GM12878 (cell line): ENCODE data around the gene TCF12. TPM values are rescaled to one million over a fixed set of nuclear protein-coding genes. Genes with fewer than 3 reads are reported as not detected.

ENCODE experiments used
- ATAC-seq: fragments of 200-7000 bp; cut with Tn5 transposase; 3 replicates; pipeline ENCODE4 v1.9.1; 2020; ENCODE audit warnings: mild to moderate bottlenecking, moderate library complexity
- BruUV-seq: library from RNA; stranded (reverse); fragments of 400-500 nt; replicated peaks from 2 replicates; lab custom pipeline; 2021; lab: Mats Ljungman, UMichigan
- CTCF ChIA-PET: fragments of 300-600 bp; sonication (Branson Sonifier 250); formaldehyde crosslinking; extraction: SDS; loops from one replicate; lab custom pipeline; 2021; ENCODE audit warnings: inconsistent platforms; lab: Yijun Ruan, JAX
- POLR2A ChIA-PET: fragments of 350-600 bp; formaldehyde crosslinking; extraction: SDS; loops from one replicate; lab custom pipeline; 2021; ENCODE audit warnings: inconsistent platforms; lab: Charles Lee
- RAD21 ChIA-PET: fragments of 300-600 bp; sonication (Branson Sonifier 250); formaldehyde crosslinking; loops from one replicate; lab custom pipeline; 2023; ENCODE audit warnings: antibody characterized with exemption; ENCODE audit not compliant: unreplicated experiment; lab: Charles Lee
- SMC1A ChIA-PET: fragments of 300-600 bp; sonication (Branson Sonifier 250); formaldehyde crosslinking; loops from one replicate; lab custom pipeline; 2023; ENCODE audit not compliant: unreplicated experiment, uncharacterized antibody; lab: Charles Lee
- DNase-seq: peaks from one replicate; pipeline ENCODE4 v3.0.0-alpha.2; 2011; ENCODE audit warnings: low read depth, low spot score
- FAIRE-seq: peaks from 3 replicates; lab custom pipeline; 2011; peaks lifted over from hg19 to GRCh38; lab: Jason Lieb, UNC
- H2AFZ ChIP-seq: 2 replicates; pipeline ENCODE4 v1.6.0; 2011; ENCODE audit warnings: low read depth, low read length, control low read depth; ENCODE audit not compliant: control insufficient read depth
- H3K27ac ChIP-seq: 2 replicates; pipeline ENCODE4 v1.5.1; 2011; ENCODE audit warnings: control low read depth; ENCODE audit not compliant: control insufficient read depth, insufficient read depth
- H3K27me3 ChIP-seq, 2 experiments: replicated peaks in 1 of 2; 2 replicates each; pipeline versions ENCODE4 v1.6.0 to v1.6.1; 2011; ENCODE audit warnings: low read length in 1 of 2; ENCODE audit not compliant: control insufficient read depth in 2 of 2, insufficient read depth in 2 of 2
- H3K36me3 ChIP-seq, 2 experiments: 2 replicates each; pipeline ENCODE4 v1.5.1; 2011; ENCODE audit warnings: low read length in 1 of 2; ENCODE audit not compliant: control insufficient read depth in 2 of 2, insufficient read depth in 2 of 2
- H3K4me1 ChIP-seq: 2 replicates; pipeline ENCODE4 v1.6.1; 2011; ENCODE audit warnings: mild to moderate bottlenecking, low read length, moderate library complexity, mixed read lengths; ENCODE audit not compliant: control insufficient read depth, insufficient read depth
- H3K4me2 ChIP-seq: 2 replicates; pipeline ENCODE4 v1.6.0; 2011; ENCODE audit warnings: control low read depth; ENCODE audit not compliant: control insufficient read depth, insufficient read depth
- H3K4me3 ChIP-seq: fragments of 200-600 bp; sonication (generic); 2 replicates; pipeline ENCODE4 v1.5.1; 2016
- H3K79me2 ChIP-seq: 2 replicates; pipeline ENCODE4 v1.6.0; 2011; ENCODE audit warnings: low read length; ENCODE audit not compliant: control insufficient read depth, insufficient read depth
- H3K9ac ChIP-seq: 2 replicates; pipeline ENCODE4 v1.8.0; 2011; ENCODE audit warnings: low read length, control low read depth, mixed read lengths; ENCODE audit not compliant: control insufficient read depth, insufficient read depth
- H3K9me3 ChIP-seq: replicated peaks from 3 replicates; pipeline ENCODE4 v1.5.1; 2011; ENCODE audit warnings: mild to moderate bottlenecking, low read length; ENCODE audit not compliant: control insufficient read depth, insufficient read depth
- H4K20me1 ChIP-seq: 2 replicates; pipeline ENCODE4 v1.6.0; 2011; ENCODE audit not compliant: control insufficient read depth, insufficient read depth
- ATF7 ChIP-seq: fragments of 450-650 bp; IDR thresholded peaks from 2 replicates; pipeline ENCODE4 v1.6.1; 2016; ENCODE audit warnings: low read depth, mild to moderate bottlenecking
- CBFB ChIP-seq: IDR thresholded peaks from 2 replicates; pipeline ENCODE4 v1.6.1; 2016; ENCODE audit warnings: antibody characterized with exemption, low read depth
- GATAD2B ChIP-seq: fragments of 450-650 bp; conservative IDR thresholded peaks from 2 replicates; pipeline ENCODE4 v1.6.1; 2017; ENCODE audit warnings: low read depth, mild to moderate bottlenecking, moderate library complexity
- RUNX3 ChIP-seq: IDR thresholded peaks from 2 replicates; pipeline ENCODE4 v1.6.1; 2012; ENCODE audit warnings: low read length, inconsistent platforms
- TAF1 ChIP-seq: IDR thresholded peaks from 2 replicates; pipeline ENCODE4 v1.6.1; 2011; ENCODE audit warnings: mild to moderate bottlenecking, low read depth, low read length, borderline replicate concordance
- WGBS: methylation state at CpG from one replicate; pipeline ENCODE4 v1.1.6; 2016; ENCODE audit warnings: low lambda C conversion rate; ENCODE audit not compliant: insufficient replicate concordance, insufficient coverage; ENCODE audit errors: missing lambda C conversion rate; 5-methylcytosine and 5-hydroxymethylcytosine counted together
- in situ Hi-C: fragments of 300-500 bp; cut with MboI; formaldehyde crosslinking; loops from 9 replicates; pipeline ENCODE4 v1.14.3; 2018; ENCODE audit warnings: mixed read lengths
- intact Hi-C: fragments of 100-400 bp; cut with micrococcal nuclease; formaldehyde crosslinking; loops from one replicate; pipeline ENCODE4 v1.14.2; 2022; ENCODE audit not compliant: unreplicated experiment
- polyA plus RNA-seq, 11 experiments: library from polyadenylated mRNA; depleted of rRNA in 4 of 11; unstranded in 6 of 11; stranded (reverse) in 5 of 11; fragments of >200 nt; fragmentation: Nextera tagmentation in 4 of 11; fragmentation: Illumina TruSeq in 1 of 11; extraction: Ambion mirVana in 4 of 11; extraction: Trizol in 1 of 11; gene quantifications; 1 replicate in 1 of 11; 2 replicates in 10 of 11; pipeline versions ENCODE4 v1.2.1 to v1.2.3, GENCODE V29; 2011 to 2016; ENCODE audit warnings: inconsistent platforms in 2 of 11, missing spikeins in 2 of 11, low read depth in 1 of 11
- total RNA-seq, 4 experiments: library from RNA; depleted of rRNA in 3 of 4; stranded (reverse); fragments of >200 nt in 3 of 4; fragmentation: Illumina TruSeq in 1 of 4; extraction: Trizol in 1 of 4; gene quantifications; 2 replicates each; pipeline versions ENCODE4 v1.2.1 to v1.2.3, GENCODE V29; 2013 to 2021

TCF12 gene
- total and polyA plus RNA-seq, 10 of the 15 experiments (the other 5 are each of a cell fraction or from before 2014, with no cell fraction given) = 8.2 to 70.9 (median 49.5) TPM

GRCh38 chr15:57224664-57225063 lies 306.2 kb downstream of the TCF12 start:
- POLR2A ChIA-PET = no interaction called here

GRCh38 chr15:57227166-57227565 lies 308.7 kb downstream of the TCF12 start:
- no peak for TF ChIP-seq GATAD2B
- no peak for TF ChIP-seq CBFB
- Histone ChIP-seq H3K9me3 (no peaks in the 10 kb centered on the region), H4K20me1 (no peaks in the 10 kb centered on the region), H3K4me1 (peaks cover 9% of the 10 kb centered on the region; the same call in 1 of the 2 replicates), H3K4me3 (no peak overlapping the region), H3K27ac (no peak overlapping the region), H2AFZ (no peak overlapping the region), H3K27me3 (no peaks in the 10 kb centered on the region), H3K36me3 (no peaks in the 10 kb centered on the region), H3K4me2 (no peak overlapping the region), H3K9ac (no peak overlapping the region), H3K79me2 (no peaks in the 10 kb centered on the region; the same call in none of the 2 replicates)
- DNase-seq = no peak
- CTCF ChIA-PET = interaction anchor here (1.5 to 3.1 kb wide), 3 partner anchors 14 to 81 kb away, joined by 3 to 8 read pairs (median 5); no protein-coding TSS in a partner anchor
- peak; percentile 34; the same call in 1 of the 3 replicates for ATAC-seq
- POLR2A ChIA-PET = no interaction called here
- intact Hi-C loops (loop anchor here (10.0 kb wide), 1 partner anchor 212 kb away; no protein-coding TSS in a partner anchor), in situ Hi-C loops (no loop called here)
- 47% methylated on average over 3 of the region's 3 CpGs for WGBS
- SMC1A ChIA-PET = interaction anchor here (0.6 to 2.1 kb wide), 4 partner anchors 14 to 217 kb away, joined by 3 to 6 read pairs (median 4); no protein-coding TSS in a partner anchor
- BruUV-seq = no TSS peak
- FAIRE-seq = no peak
- RAD21 ChIA-PET = interaction anchor here (1.0 to 1.3 kb wide), 2 partner anchors 9 to 33 kb away, joined by 3 read pairs; no protein-coding TSS in a partner anchor

More at GRCh38 chr15:57224664-57225063, 306.2 kb downstream of the TCF12 start:
- ATAC-seq (peak; percentile 54), DNase-seq (no peak), FAIRE-seq (peak; percentile 35)
- SMC1A ChIA-PET = no interaction called here
- in situ Hi-C loops (no loop called here), intact Hi-C loops (loop anchor here (5.0 to 10.0 kb wide), 2 partner anchors 78 to 210 kb away; no protein-coding TSS in a partner anchor)
- peaks cover 9% of the 10 kb centered on the region; the same call in 1 of the 2 replicates for H3K4me1 ChIP-seq
- WGBS = 0% methylated on average over 2 of the region's 2 CpGs
- no peaks in the 10 kb centered on the region for H4K20me1 ChIP-seq
- H3K9ac ChIP-seq = no peak overlapping the region
- BruUV-seq = no TSS peak
- CTCF ChIA-PET = no interaction called here
- H3K79me2 ChIP-seq = no peaks in the 10 kb centered on the region; the same call in none of the 2 replicates
- no peaks in the 10 kb centered on the region for H3K36me3 ChIP-seq
- RAD21 ChIA-PET = no interaction called here
- H2AFZ ChIP-seq = no peak overlapping the region
- H3K27ac ChIP-seq = no peak overlapping the region
- H3K27me3 ChIP-seq = no peaks in the 10 kb centered on the region
- H3K4me2 ChIP-seq = no peak overlapping the region; the same call in 1 of the 2 replicates
- H3K9me3 ChIP-seq = no peaks in the 10 kb centered on the region
- TF ChIP-seq TAF1 = no peak
- no peak for TF ChIP-seq ATF7
- peak; percentile 46; the same call in 1 of the 2 replicates for TF ChIP-seq RUNX3
- H3K4me3 ChIP-seq = no peak overlapping the region
